Gastrocnemius medialis (tissue), 4 donors: ENCODE measurements around the gene MOGAT3. TPM values are rescaled to one million over a fixed set of nuclear protein-coding genes. Genes with fewer than 3 reads are reported as not detected.
A peak's percentile ranks its signal among the peaks of the same experiment; 100 is the strongest.
"Not testable (repeated sequence)": the region's sequence is repeated elsewhere in the genome, so short reads cannot be mapped to it uniquely, and the experiment has no call there.

Experiments used
- ATAC-seq, 2 donors: fragments of 150-250 bp; one replicate each; pipeline ENCODE4 v1.9.1; 2016
- DNase-seq, 2 donors: peaks; one replicate each; pipeline ENCODE4 v3.0.0-alpha.2; 2019
- H3K27ac ChIP-seq, 4 donors: fragments of 200-600 bp; sonication (generic); 1 replicate in 1 of 4; 2 replicates in 3 of 4; pipeline ENCODE4 v1.5.1; 2016 to 2018; ENCODE audit warnings: mild to moderate bottlenecking in 2 of 4, moderate library complexity in 1 of 4
- H3K27me3 ChIP-seq, 3 donors: fragments of 200-600 bp; sonication (generic) in 2 of 3; 1 replicate in 1 of 3; 2 replicates in 2 of 3; pipeline versions ENCODE4 v1.5.1 to v1.6.0; 2016 to 2019; ENCODE audit warnings: mild to moderate bottlenecking in 1 of 3, moderate library complexity in 1 of 3
- H3K36me3 ChIP-seq, 2 donors: fragments of 200-600 bp; sonication (generic) in 1 of 2; one replicate each; pipeline ENCODE4 v1.5.1; 2017 to 2018
- H3K4me1 ChIP-seq, 2 donors: fragments of 200-600 bp; sonication (generic) in 1 of 2; one replicate each; pipeline ENCODE4 v1.5.1; 2016 to 2017; ENCODE audit warnings: mild to moderate bottlenecking in 2 of 2
- H3K4me3 ChIP-seq, 4 donors: fragments of 200-600 bp; sonication (generic) in 3 of 4; 1 replicate in 1 of 4; 2 replicates in 3 of 4; pipeline ENCODE4 v1.5.1; 2016 to 2019; ENCODE audit warnings: mild to moderate bottlenecking in 2 of 4
- H3K9me3 ChIP-seq, 3 donors: fragments of 200-600 bp; sonication (generic) in 2 of 3; 1 replicate in 1 of 3; 2 replicates in 2 of 3; pipeline ENCODE4 v1.5.1; 2016 to 2019
- POLR2A ChIP-seq, 2 donors: fragments of 450-650 bp; IDR thresholded peaks; one replicate each; pipeline ENCODE4 v1.6.1; 2017; ENCODE audit warnings: antibody characterized with exemption in 2 of 2, mild to moderate bottlenecking in 2 of 2, moderate library complexity in 2 of 2
- in situ Hi-C, 4 donors: fragments of 200-750 bp; cut with MboI; loops; one replicate each; pipeline versions ENCODE4 v1.15.0 to v1.8.0; 2017; ENCODE audit warnings: low sequenced_read_pairs in 4 of 4
- intact Hi-C: fragments of 100-400 bp; cut with DNase I; formaldehyde crosslinking; loops from one replicate; pipeline ENCODE4 v1.15.1; 2023; ENCODE audit warnings: low total_unique reads
- total RNA-seq, 4 donors: library from RNA; depleted of rRNA; stranded (reverse); fragments of >200 nt; gene quantifications; one replicate each; pipeline versions ENCODE4 v1.1.0 to v1.2.3, GENCODE V29; 2016
- TF ChIP-seq, protein P1 (sequence below), 5 experiments: fragments of 450-650 bp in 3 of 5; fragments of 200-600 bp in 2 of 5; sonication (generic) in 2 of 5; IDR thresholded peaks in 4 of 5; conservative IDR thresholded peaks in 1 of 5; 1 replicate in 4 of 5; 2 replicates in 1 of 5; pipeline ENCODE4 v1.5.1; 2016 to 2019; ENCODE audit warnings: antibody characterized with exemption in 5 of 5, mild to moderate bottlenecking in 3 of 5, moderate library complexity in 3 of 5

Gene MOGAT3
- total RNA-seq, 4 donors from 2014 or later: not detected

DNA sequence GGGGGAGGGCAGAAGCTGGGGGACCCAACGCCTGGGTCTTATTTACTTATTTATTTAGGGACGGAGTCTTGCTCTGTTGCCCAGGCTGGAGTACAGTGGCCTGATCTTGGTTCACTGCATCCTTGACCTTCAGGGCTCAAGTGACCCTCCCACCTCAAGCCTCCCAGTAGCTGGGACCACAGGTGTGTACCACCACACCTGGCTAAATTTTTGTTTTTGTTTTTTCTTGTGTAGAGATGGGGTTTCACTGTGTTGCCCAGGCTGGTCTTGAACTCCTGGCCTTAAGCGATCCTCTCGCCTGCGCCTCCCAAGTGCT, 1.7 kb upstream of the MOGAT3 start:
- ATAC-seq (no peak), DNase-seq (no peak)
- no peak for TF ChIP-seq POLR2A (IDR thresholded peaks at IDR 0.05)
- TF ChIP-seq, protein P1, sequence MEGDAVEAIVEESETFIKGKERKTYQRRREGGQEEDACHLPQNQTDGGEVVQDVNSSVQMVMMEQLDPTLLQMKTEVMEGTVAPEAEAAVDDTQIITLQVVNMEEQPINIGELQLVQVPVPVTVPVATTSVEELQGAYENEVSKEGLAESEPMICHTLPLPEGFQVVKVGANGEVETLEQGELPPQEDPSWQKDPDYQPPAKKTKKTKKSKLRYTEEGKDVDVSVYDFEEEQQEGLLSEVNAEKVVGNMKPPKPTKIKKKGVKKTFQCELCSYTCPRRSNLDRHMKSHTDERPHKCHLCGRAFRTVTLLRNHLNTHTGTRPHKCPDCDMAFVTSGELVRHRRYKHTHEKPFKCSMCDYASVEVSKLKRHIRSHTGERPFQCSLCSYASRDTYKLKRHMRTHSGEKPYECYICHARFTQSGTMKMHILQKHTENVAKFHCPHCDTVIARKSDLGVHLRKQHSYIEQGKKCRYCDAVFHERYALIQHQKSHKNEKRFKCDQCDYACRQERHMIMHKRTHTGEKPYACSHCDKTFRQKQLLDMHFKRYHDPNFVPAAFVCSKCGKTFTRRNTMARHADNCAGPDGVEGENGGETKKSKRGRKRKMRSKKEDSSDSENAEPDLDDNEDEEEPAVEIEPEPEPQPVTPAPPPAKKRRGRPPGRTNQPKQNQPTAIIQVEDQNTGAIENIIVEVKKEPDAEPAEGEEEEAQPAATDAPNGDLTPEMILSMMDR (IDR thresholded peaks at IDR 0.05 in 4 of 5, conservative IDR thresholded peaks at IDR 0.05 in 1 of 5): no peak
- in situ Hi-C loops (no loop called here), intact Hi-C loops (no loop called here)
- H3K4me3 ChIP-seq: no peak overlapping the region
- no peak overlapping the region for H3K27ac ChIP-seq
- peaks cover 37 to 46% (median 43%) of the 10 kb centered on the region in 3 donors for H3K27me3 ChIP-seq
- H3K36me3 ChIP-seq: peaks cover 0 to 4% of the 10 kb centered on the region in 2 donors
- H3K9me3 ChIP-seq: no peaks in the 10 kb centered on the region
- peaks cover 0 to 7% of the 10 kb centered on the region in 2 donors for H3K4me1 ChIP-seq

- ATAC-seq (no peak), DNase-seq (no peak)
- Histone ChIP-seq H3K9me3 (no peaks in the 10 kb centered on the region), H3K27me3 (peaks cover 37 to 46% (median 44%) of the 10 kb centered on the region in 3 donors), H3K4me3 (peak overlapping the region in 2 of 4 donors; percentile 6 to 28), H3K4me1 (peaks cover 0 to 7% of the 10 kb centered on the region in 2 donors), H3K27ac (no peak overlapping the region), H3K36me3 (peaks cover 0 to 4% of the 10 kb centered on the region in 2 donors)
- no peak for TF ChIP-seq POLR2A (IDR thresholded peaks at IDR 0.05)
- TF ChIP-seq, protein P1 (IDR thresholded peaks at IDR 0.05 in 4 of 5, conservative IDR thresholded peaks at IDR 0.05 in 1 of 5): no peak
- in situ Hi-C loops: no loop called here
- intact Hi-C loops: no loop called here
Measured at GRCh38 chr7:101201695-101202602, 1.1 kb upstream of the MOGAT3 start.

GRCh38 chr7:101200504-101200861, 353 bp downstream of the MOGAT3 start:
- H3K4me3 ChIP-seq: no peak overlapping the region
- DNase-seq (no peak), ATAC-seq (no peak)
- in situ Hi-C loops (no loop called here), intact Hi-C loops (no loop called here)
- peaks cover 0 to 7% of the 10 kb centered on the region in 2 donors for H3K4me1 ChIP-seq
- peaks cover 41 to 48% (median 44%) of the 10 kb centered on the region in 3 donors for H3K27me3 ChIP-seq
- H3K27ac ChIP-seq: no peak overlapping the region
- H3K36me3 ChIP-seq: no peaks in the 10 kb centered on the region
- H3K9me3 ChIP-seq: no peaks in the 10 kb centered on the region
- no peak for TF ChIP-seq POLR2A (IDR thresholded peaks at IDR 0.05)
- TF ChIP-seq, protein P1 (IDR thresholded peaks at IDR 0.05 in 4 of 5, conservative IDR thresholded peaks at IDR 0.05 in 1 of 5): no peak

- intact Hi-C loops, ATAC-seq, H3K4me1 ChIP-seq, DNase-seq, H3K36me3 ChIP-seq, H3K9me3 ChIP-seq, H3K27ac ChIP-seq, H3K4me3 ChIP-seq: not testable (repeated sequence)
- peaks cover 42 to 45% (median 44%) of the 10 kb centered on the region in 3 donors for H3K27me3 ChIP-seq
- in situ Hi-C loops: loop anchor here in 1 of 4 donors (10.0 kb wide), 1 partner anchor 75 kb away; no protein-coding TSS in a partner anchor
Measured at GRCh38 chr7:101199522-101199921, 1.3 kb downstream of the MOGAT3 start.

DNA sequence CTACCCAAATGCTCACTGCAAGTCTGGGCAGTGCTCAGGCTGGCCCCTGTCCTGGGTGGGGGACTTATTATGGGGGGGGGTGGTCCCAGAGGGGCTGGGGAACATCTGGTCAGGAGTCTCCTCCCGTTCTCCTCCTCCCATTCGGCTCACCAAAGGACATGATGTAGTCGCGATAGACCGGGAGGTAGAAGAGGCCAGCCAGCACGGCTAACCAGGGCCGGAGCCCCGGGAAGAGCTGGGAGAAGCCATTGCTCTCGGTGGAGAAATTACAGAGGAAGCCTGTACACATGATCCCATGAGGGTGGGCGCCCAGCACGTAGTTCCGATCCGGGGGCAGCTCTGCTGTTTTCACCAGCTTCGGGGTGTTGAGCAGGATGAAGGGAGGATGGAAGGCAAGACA, 2.4 kb downstream of the MOGAT3 start:
- Histone ChIP-seq H3K4me1 (peaks cover 0 to 7% of the 10 kb centered on the region in 2 donors), H3K36me3 (no peaks in the 10 kb centered on the region), H3K27ac (no peak overlapping the region), H3K9me3 (no peaks in the 10 kb centered on the region), H3K27me3 (peaks cover 43 to 49% (median 45%) of the 10 kb centered on the region in 3 donors), H3K4me3 (no peak overlapping the region)
- in situ Hi-C loops (loop anchor here in 1 of 4 donors (10.0 kb wide), 1 partner anchor 76 kb away; no protein-coding TSS in a partner anchor), intact Hi-C loops (no loop called here)
- no peak for TF ChIP-seq POLR2A (IDR thresholded peaks at IDR 0.05)
- TF ChIP-seq, protein P1 (IDR thresholded peaks at IDR 0.05 in 4 of 5, conservative IDR thresholded peaks at IDR 0.05 in 1 of 5): no peak
- ATAC-seq: no peak
- no peak for DNase-seq
